ENCODE results near the gene SULT4A1.

- TF ChIP-seq FOXM1 (IDR thresholded peaks at IDR 0.05; ENCODE audit: borderline replicate concordance) (no peak), ELF4 (IDR thresholded peaks at IDR 0.05) (no peak), NFRKB (IDR thresholded peaks at IDR 0.05) (no peak), ZNF384 (IDR thresholded peaks at IDR 0.05) (no peak), SP1 (IDR thresholded peaks at IDR 0.05) (no peak), PKNOX1 (IDR thresholded peaks at IDR 0.05) (no peak), HDGF (IDR thresholded peaks at IDR 0.05; ENCODE audit: borderline replicate concordance) (no peak), LEF1 (IDR thresholded peaks at IDR 0.05; ENCODE audit: borderline replicate concordance) (no peak), ARNT (IDR thresholded peaks at IDR 0.05) (no peak), TARDBP (IDR thresholded peaks at IDR 0.05) (no peak), FOXA1 (IDR thresholded peaks at IDR 0.05) (no peak), SUZ12 (IDR thresholded peaks at IDR 0.05) (no peak), FOXK2 (IDR thresholded peaks at IDR 0.05) (no peak), BHLHE40 (IDR thresholded peaks at IDR 0.05; ENCODE audit: borderline replicate concordance) (no peak)
Measured at GRCh38 chr22:43882122-43882767, 19.9 kb upstream of the SULT4A1 start.

All from HEK293T (cell line).